Uterus (tissue), 2 donors: ENCODE data around the gene IGF2R.

Experiments
- CTCF ChIP-seq, 4 experiments: fragments of 200-600 bp in 2 of 4; fragments of 450-650 bp in 2 of 4; sonication (generic) in 2 of 4; IDR thresholded peaks; one replicate each; pipeline ENCODE4 v1.5.1; 2016 to 2019; ENCODE audit warnings: antibody characterized with exemption in 4 of 4, mild to moderate bottlenecking in 2 of 4, moderate library complexity in 1 of 4
- POLR2A ChIP-seq, 2 donors: fragments of 450-650 bp; IDR thresholded peaks; one replicate each; pipeline ENCODE4 v1.6.1; 2016; ENCODE audit warnings: antibody characterized with exemption in 2 of 2, mild to moderate bottlenecking in 1 of 2, moderate library complexity in 1 of 2

GRCh38 chr6:159926542-159927203 is 42.2 kb upstream of the IGF2R start:
- no peak for TF ChIP-seq POLR2A (IDR thresholded peaks at IDR 0.05)
- TF ChIP-seq CTCF (IDR thresholded peaks at IDR 0.05) = no peak
